Endothelial cell of umbilical vein (primary cell): Measurements from ENCODE around the gene DPYD. TPM values are rescaled to one million over a fixed set of nuclear protein-coding genes. Genes with fewer than 3 reads are reported as not detected.

Source experiments
- BruUV-seq: library from RNA; stranded (reverse); fragments of 400-500 nt; replicated peaks from 2 replicates; lab custom pipeline; 2021; lab: Mats Ljungman, UMichigan
- CTCF ChIA-PET: fragments of 300-600, 350-600 bp; sonication (Branson Sonifier 250); formaldehyde crosslinking; loops from one replicate; lab custom pipeline; 2021; ENCODE audit warnings: antibody characterized with exemption, inconsistent platforms; lab: Charles Lee
- POLR2A ChIA-PET: fragments of 300-600, 350-600 bp; sonication (Branson Sonifier 250); formaldehyde crosslinking; loops from one replicate; lab custom pipeline; 2021; ENCODE audit warnings: antibody characterized with exemption, inconsistent platforms; lab: Charles Lee
- DNase-seq: peaks from one replicate; pipeline ENCODE4 v3.0.0-alpha.2; 2011; ENCODE audit warnings: low read depth, low spot score
- FAIRE-seq: peaks from 2 replicates; lab custom pipeline; 2011; peaks lifted over from hg19 to GRCh38; lab: Jason Lieb, UNC
- H2AFZ ChIP-seq: 2 replicates; pipeline ENCODE4 v1.6.0; 2012; ENCODE audit warnings: low read depth, low read length, control low read depth, inconsistent platforms
- H3K27ac ChIP-seq: 2 replicates; pipeline ENCODE4 v1.5.1; 2011; ENCODE audit warnings: low read depth, mild to moderate bottlenecking, control low read depth, low read length, moderate library complexity; ENCODE audit not compliant: insufficient read depth
- H3K27me3 ChIP-seq, 2 experiments: 2 replicates each; pipeline versions ENCODE4 v1.6.0 to v1.6.1; 2011; ENCODE audit warnings: low read length in 2 of 2, mixed read lengths in 1 of 2; ENCODE audit not compliant: control insufficient read depth in 2 of 2, insufficient read depth in 2 of 2
- H3K36me3 ChIP-seq, 2 experiments: 2 replicates in 1 of 2; 3 replicates in 1 of 2; pipeline ENCODE4 v1.5.1; 2011; ENCODE audit warnings: low read length in 2 of 2, mild to moderate bottlenecking in 1 of 2, moderate library complexity in 1 of 2; ENCODE audit not compliant: control insufficient read depth in 2 of 2, insufficient read depth in 2 of 2; ENCODE audit errors: extremely low read depth in 1 of 2
- H3K4me1 ChIP-seq: 3 replicates; pipeline ENCODE4 v1.5.1; 2011; ENCODE audit warnings: mild to moderate bottlenecking, low read length; ENCODE audit not compliant: control insufficient read depth, insufficient read depth; ENCODE audit errors: extremely low read depth
- H3K4me2 ChIP-seq: 2 replicates; pipeline ENCODE4 v1.6.1; 2011; ENCODE audit warnings: low read length, control low read depth, mixed read lengths; ENCODE audit not compliant: insufficient read depth
- H3K4me3 ChIP-seq, 3 experiments: fragments of 200-600 bp in 1 of 3; sonication (generic), shearing (Covaris generic) in 1 of 3; replicated peaks in 1 of 3; 2 replicates each; pipeline ENCODE4 v1.5.1; 2011 to 2016; ENCODE audit warnings: control low read depth in 3 of 3, low read length in 3 of 3, mild to moderate bottlenecking in 2 of 3, inconsistent platforms in 1 of 3, low read depth in 1 of 3, moderate library complexity in 1 of 3; ENCODE audit not compliant: insufficient read depth in 1 of 3
- H3K79me2 ChIP-seq: 2 replicates; pipeline ENCODE4 v1.6.0; 2012; ENCODE audit warnings: low read length, inconsistent platforms; ENCODE audit not compliant: control insufficient read depth, insufficient read depth
- H3K9ac ChIP-seq: replicated peaks from 2 replicates; pipeline ENCODE3; 2011; ENCODE audit warnings: low read length, control low read depth; ENCODE audit not compliant: insufficient read depth; ENCODE audit errors: extremely low read depth
- H3K9me1 ChIP-seq: replicated peaks from 3 replicates; pipeline ENCODE4 v1.6.0; 2011; ENCODE audit warnings: mild to moderate bottlenecking, low read length; ENCODE audit not compliant: control insufficient read depth, insufficient read depth; ENCODE audit errors: extremely low read depth
- H3K9me3 ChIP-seq: replicated peaks from 2 replicates; pipeline ENCODE4 v1.5.1; 2012; ENCODE audit warnings: low read length, inconsistent platforms; ENCODE audit not compliant: control insufficient read depth, insufficient read depth
- H4K20me1 ChIP-seq: replicated peaks from 2 replicates; pipeline ENCODE3; 2011; ENCODE audit warnings: mild to moderate bottlenecking, low read length; ENCODE audit not compliant: control insufficient read depth, insufficient read depth; ENCODE audit errors: extremely low read depth
- EZH2 ChIP-seq: IDR thresholded peaks from 2 replicates; pipeline ENCODE4 v1.6.1; 2012; ENCODE audit warnings: borderline replicate concordance, low read depth, mild to moderate bottlenecking, moderate library complexity, low read length, inconsistent platforms; ENCODE audit not compliant: severe bottlenecking
- FOS ChIP-seq: IDR thresholded peaks from 2 replicates; pipeline ENCODE4 v1.6.1; 2011; ENCODE audit warnings: mild to moderate bottlenecking, low read length, moderate library complexity, borderline replicate concordance; ENCODE audit not compliant: insufficient read depth
- GATA2 ChIP-seq: IDR thresholded peaks from 2 replicates; pipeline ENCODE4 v1.7.0; 2011; ENCODE audit warnings: low read depth, mild to moderate bottlenecking, moderate library complexity, mixed read lengths, low read length; ENCODE audit not compliant: insufficient read length, insufficient read depth
- JUN ChIP-seq: IDR thresholded peaks from 2 replicates; pipeline ENCODE4 v1.6.1; 2011; ENCODE audit warnings: borderline replicate concordance, low read depth; ENCODE audit not compliant: insufficient read length, insufficient read depth
- MYC ChIP-seq: IDR thresholded peaks from one replicate; pipeline ENCODE4 v1.6.1; 2011; ENCODE audit warnings: mild to moderate bottlenecking, low read depth, low read length
- POLR2A ChIP-seq: IDR thresholded peaks from 2 replicates; pipeline ENCODE4 v1.6.1; 2012; ENCODE audit warnings: low read depth, mild to moderate bottlenecking, control low read depth, low read length
- POLR2AphosphoS5 ChIP-seq: IDR thresholded peaks from 2 replicates; pipeline ENCODE4 v1.6.1; 2012; ENCODE audit warnings: low read depth, mild to moderate bottlenecking, control low read depth, low read length, moderate library complexity; ENCODE audit not compliant: insufficient read depth
- dilution Hi-C: fragments of 300-500 bp; cut with MboI; formaldehyde crosslinking; loops from one replicate; pipeline ENCODE4 v1.15.0; 2019; ENCODE audit warnings: low sequenced_read_pairs; ENCODE audit not compliant: extremely low pct_ligation_motif_present
- intact Hi-C: fragments of 100-400 bp; cut with micrococcal nuclease; formaldehyde crosslinking; loops from one replicate; pipeline ENCODE4 v1.10.0; 2022
- polyA plus RNA-seq, 4 experiments: library from polyadenylated mRNA; depleted of rRNA in 3 of 4; stranded (reverse) in 3 of 4; unstranded in 1 of 4; fragments of >200 nt; gene quantifications; 2 replicates each; pipeline versions ENCODE4 v1.2.1 to v1.2.3, GENCODE V29; 2011 to 2012; ENCODE audit warnings: missing spikeins in 1 of 4
- total RNA-seq: library from RNA; stranded (reverse); gene quantifications from 2 replicates; pipeline ENCODE4 v1.2.3, GENCODE V29; 2021
- TF ChIP-seq, protein P1 (sequence below), 2 donors: IDR thresholded peaks; 1 replicate in 1 of 2; 2 replicates in 1 of 2; pipeline ENCODE4 v1.5.1; 2011; ENCODE audit warnings: low read length in 2 of 2, mild to moderate bottlenecking in 2 of 2, moderate library complexity in 2 of 2, control low read depth in 1 of 2, inconsistent platforms in 1 of 2, low read depth in 1 of 2; ENCODE audit not compliant: insufficient read depth in 1 of 2; ENCODE audit errors: extremely low read depth in 1 of 2
- TF ChIP-seq, protein P2 (sequence below): IDR thresholded peaks from 2 replicates; pipeline ENCODE4 v1.6.1; 2011; ENCODE audit not compliant: insufficient read depth, insufficient read length

The DPYD gene
- total and polyA plus RNA-seq, 2 donors (not counting 3 experiments of a cell fraction or from before 2014, with no cell fraction given): 4.6 to 15.1 TPM

DNA sequence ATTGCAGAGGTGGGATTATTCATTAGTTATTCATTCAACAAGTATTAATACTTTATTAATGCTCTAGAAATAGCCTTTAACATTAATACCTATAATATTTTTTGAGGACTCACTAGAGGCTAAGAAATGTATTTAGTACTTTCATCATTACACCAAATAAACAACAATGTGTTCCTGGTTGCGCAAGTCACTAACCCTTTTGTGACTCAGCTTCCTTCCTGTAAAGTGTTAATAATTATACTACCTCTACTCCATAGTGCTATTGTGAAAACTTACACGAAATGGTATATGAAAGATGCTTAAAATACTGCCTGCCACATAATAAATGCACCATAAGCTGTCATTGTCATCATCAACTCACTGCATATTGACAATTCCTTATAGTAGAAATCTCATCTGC lies 431.0 kb downstream of the DPYD start:
- no TSS peak for BruUV-seq
- DNase-seq: peak; percentile 78
- Histone ChIP-seq H3K9me1 (no peaks in the 10 kb centered on the region), H3K9me3 (no peaks in the 10 kb centered on the region), H3K4me3 (no peak overlapping the region), H3K36me3 (no peaks in the 10 kb centered on the region), H3K27me3 (no peaks in the 10 kb centered on the region), H3K9ac (no peak overlapping the region), H2AFZ (no peak overlapping the region), H3K79me2 (no peaks in the 10 kb centered on the region), H3K4me1 (peaks cover 11% of the 10 kb centered on the region), H4K20me1 (no peaks in the 10 kb centered on the region), H3K4me2 (peak overlapping the region; percentile 46), H3K27ac (peak overlapping the region; percentile 5)
- intact Hi-C loops: loop anchor here (5.0 kb wide), 1 partner anchor 38 kb away; no protein-coding TSS in a partner anchor
- TF ChIP-seq EZH2: no peak
- TF ChIP-seq JUN: peak; percentile 95
- TF ChIP-seq, protein P1, sequence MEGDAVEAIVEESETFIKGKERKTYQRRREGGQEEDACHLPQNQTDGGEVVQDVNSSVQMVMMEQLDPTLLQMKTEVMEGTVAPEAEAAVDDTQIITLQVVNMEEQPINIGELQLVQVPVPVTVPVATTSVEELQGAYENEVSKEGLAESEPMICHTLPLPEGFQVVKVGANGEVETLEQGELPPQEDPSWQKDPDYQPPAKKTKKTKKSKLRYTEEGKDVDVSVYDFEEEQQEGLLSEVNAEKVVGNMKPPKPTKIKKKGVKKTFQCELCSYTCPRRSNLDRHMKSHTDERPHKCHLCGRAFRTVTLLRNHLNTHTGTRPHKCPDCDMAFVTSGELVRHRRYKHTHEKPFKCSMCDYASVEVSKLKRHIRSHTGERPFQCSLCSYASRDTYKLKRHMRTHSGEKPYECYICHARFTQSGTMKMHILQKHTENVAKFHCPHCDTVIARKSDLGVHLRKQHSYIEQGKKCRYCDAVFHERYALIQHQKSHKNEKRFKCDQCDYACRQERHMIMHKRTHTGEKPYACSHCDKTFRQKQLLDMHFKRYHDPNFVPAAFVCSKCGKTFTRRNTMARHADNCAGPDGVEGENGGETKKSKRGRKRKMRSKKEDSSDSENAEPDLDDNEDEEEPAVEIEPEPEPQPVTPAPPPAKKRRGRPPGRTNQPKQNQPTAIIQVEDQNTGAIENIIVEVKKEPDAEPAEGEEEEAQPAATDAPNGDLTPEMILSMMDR (IDR thresholded peaks at IDR 0.05; ENCODE audit: extremely low read depth in 1 of 2, insufficient read depth in 1 of 2, low read depth in 1 of 2, low read length in 2 of 2): no peak
- TF ChIP-seq POLR2A: no peak
- no peak for TF ChIP-seq MYC
- peak; percentile 76 for TF ChIP-seq FOS
- peak; percentile 44 for TF ChIP-seq POLR2AphosphoS5
- TF ChIP-seq GATA2: no peak
- TF ChIP-seq, protein P2, sequence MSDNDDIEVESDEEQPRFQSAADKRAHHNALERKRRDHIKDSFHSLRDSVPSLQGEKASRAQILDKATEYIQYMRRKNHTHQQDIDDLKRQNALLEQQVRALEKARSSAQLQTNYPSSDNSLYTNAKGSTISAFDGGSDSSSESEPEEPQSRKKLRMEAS: no peak
- ChIA-PET POLR2A (no interaction called here), CTCF (no interaction called here)
- dilution Hi-C loops: no loop called here
- peak; percentile 87 for FAIRE-seq
